HL-60 (cell line): ENCODE results near the gene TRIO.

Source experiments
- DNase-seq, 2 experiments: peaks; one replicate each; pipeline ENCODE4 v3.0.0-alpha.2; 2010 to 2020; ENCODE audit warnings: low read depth in 1 of 2, low spot score in 1 of 2
- H3K27ac ChIP-seq: fragments of 250-450 bp; sonication (Bioruptor Pico); replicated peaks from 2 replicates; pipeline ENCODE4 v1.5.1; 2020; ENCODE audit warnings: mild to moderate bottlenecking, moderate library complexity
- H3K27me3 ChIP-seq: fragments of 250-450 bp; sonication (Bioruptor Pico); 2 replicates; pipeline ENCODE4 v1.5.1; 2021; ENCODE audit warnings: mild to moderate bottlenecking, moderate library complexity; ENCODE audit not compliant: insufficient read depth, poor library complexity, severe bottlenecking
- H3K4me3 ChIP-seq: replicated peaks from 2 replicates; pipeline ENCODE4 v1.5.1; 2011; ENCODE audit warnings: mild to moderate bottlenecking, control low read depth, low read length; ENCODE audit not compliant: insufficient read depth
- GABPA ChIP-seq: IDR thresholded peaks from 2 replicates; pipeline ENCODE4 v1.6.1; 2012; ENCODE audit warnings: low read depth
- POLR2AphosphoS5 ChIP-seq: IDR thresholded peaks from 2 replicates; pipeline ENCODE4 v1.6.1; 2012; ENCODE audit warnings: low read depth
- REST ChIP-seq: IDR thresholded peaks from 2 replicates; pipeline ENCODE4 v1.6.1; 2012; ENCODE audit warnings: low read depth; ENCODE audit not compliant: insufficient replicate concordance
- SPI1 ChIP-seq: IDR thresholded peaks from 2 replicates; pipeline ENCODE4 v1.6.1; 2012; ENCODE audit warnings: low read depth, mild to moderate bottlenecking, borderline replicate concordance
- TF ChIP-seq, protein P1 (sequence below): IDR thresholded peaks from one replicate; pipeline ENCODE4 v1.5.1; 2011; ENCODE audit warnings: low read length, control low read depth, inconsistent platforms; ENCODE audit not compliant: insufficient read depth

Gene TRIO

GRCh38 chr5:14512574-14512973 lies 369.4 kb downstream of the TRIO start:
- Histone ChIP-seq H3K27me3 (no peaks in the 10 kb centered on the region), H3K4me3 (no peak overlapping the region), H3K27ac (no peak overlapping the region)
- no peak for DNase-seq
- TF ChIP-seq POLR2AphosphoS5 (no peak), SPI1 (no peak), GABPA (no peak), REST (no peak)
- TF ChIP-seq, protein P1, sequence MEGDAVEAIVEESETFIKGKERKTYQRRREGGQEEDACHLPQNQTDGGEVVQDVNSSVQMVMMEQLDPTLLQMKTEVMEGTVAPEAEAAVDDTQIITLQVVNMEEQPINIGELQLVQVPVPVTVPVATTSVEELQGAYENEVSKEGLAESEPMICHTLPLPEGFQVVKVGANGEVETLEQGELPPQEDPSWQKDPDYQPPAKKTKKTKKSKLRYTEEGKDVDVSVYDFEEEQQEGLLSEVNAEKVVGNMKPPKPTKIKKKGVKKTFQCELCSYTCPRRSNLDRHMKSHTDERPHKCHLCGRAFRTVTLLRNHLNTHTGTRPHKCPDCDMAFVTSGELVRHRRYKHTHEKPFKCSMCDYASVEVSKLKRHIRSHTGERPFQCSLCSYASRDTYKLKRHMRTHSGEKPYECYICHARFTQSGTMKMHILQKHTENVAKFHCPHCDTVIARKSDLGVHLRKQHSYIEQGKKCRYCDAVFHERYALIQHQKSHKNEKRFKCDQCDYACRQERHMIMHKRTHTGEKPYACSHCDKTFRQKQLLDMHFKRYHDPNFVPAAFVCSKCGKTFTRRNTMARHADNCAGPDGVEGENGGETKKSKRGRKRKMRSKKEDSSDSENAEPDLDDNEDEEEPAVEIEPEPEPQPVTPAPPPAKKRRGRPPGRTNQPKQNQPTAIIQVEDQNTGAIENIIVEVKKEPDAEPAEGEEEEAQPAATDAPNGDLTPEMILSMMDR, result no peak

GRCh38 chr5:14513266-14513665 lies 370.1 kb downstream of the TRIO start:
- no peak for DNase-seq
- TF ChIP-seq REST (no peak), POLR2AphosphoS5 (no peak), SPI1 (no peak), GABPA (no peak)
- TF ChIP-seq, protein P1, result no peak
- H3K27me3 ChIP-seq, result no peaks in the 10 kb centered on the region
- H3K4me3 ChIP-seq, result no peak overlapping the region
- no peak overlapping the region for H3K27ac ChIP-seq

DNA sequence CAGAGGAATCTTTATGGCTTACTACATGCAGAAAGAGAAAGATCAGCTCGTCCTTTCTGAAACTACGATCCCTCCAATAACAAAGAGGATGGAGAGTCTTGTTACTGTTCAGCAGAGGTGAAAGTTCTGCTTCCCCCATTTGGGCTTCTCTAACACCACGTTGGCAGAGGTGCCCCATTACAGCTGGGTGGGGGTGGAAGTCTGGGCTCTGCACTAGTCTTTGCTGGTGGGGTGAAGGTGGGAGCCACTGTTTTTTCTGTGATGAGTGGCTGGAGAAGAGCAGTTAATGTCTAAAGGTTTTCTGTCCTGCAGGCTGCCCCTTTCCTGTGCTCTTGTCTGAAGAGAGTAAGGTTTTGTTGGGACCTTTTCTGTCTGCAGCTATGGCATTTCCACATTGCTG lies 373.8 kb downstream of the TRIO start:
- no peak for DNase-seq
- Histone ChIP-seq H3K4me3 (no peak overlapping the region), H3K27ac (no peak overlapping the region), H3K27me3 (no peaks in the 10 kb centered on the region)
- no peak for TF ChIP-seq REST
- TF ChIP-seq POLR2AphosphoS5, result no peak
- TF ChIP-seq SPI1, result no peak
- no peak for TF ChIP-seq GABPA
- TF ChIP-seq, protein P1, result no peak
